ENCODE measurements around the gene SCN2A.

The SCN2A gene

GRCh38 chr2:165427686-165428085 is 188.5 kb downstream of the SCN2A start:
- Histone ChIP-seq H3K36me3 (ENCODE audit: control insufficient read depth, low read depth, low read length) (no peaks in the 10 kb centered on the region), H3K27ac (ENCODE audit: low read length) (no peak overlapping the region), H3K27me3 (ENCODE audit: control insufficient read depth, insufficient read depth, low read length) (no peaks in the 10 kb centered on the region), H3K9ac (ENCODE audit: low read length) (no peak overlapping the region), H3K4me3 (ENCODE audit: low read length) (no peak overlapping the region), H3K9me3 (ENCODE audit: control insufficient read depth, low read depth, low read length) (no peaks in the 10 kb centered on the region), H3K4me1 (ENCODE audit: control insufficient read depth, low read depth, low read length) (peaks cover 11% of the 10 kb centered on the region)

- Histone ChIP-seq H3K9ac (ENCODE audit: low read length) (no peak overlapping the region), H3K9me3 (ENCODE audit: control insufficient read depth, low read depth, low read length) (no peaks in the 10 kb centered on the region), H3K4me3 (ENCODE audit: low read length) (no peak overlapping the region), H3K27ac (ENCODE audit: low read length) (no peak overlapping the region), H3K27me3 (ENCODE audit: control insufficient read depth, insufficient read depth, low read length) (no peaks in the 10 kb centered on the region), H3K4me1 (ENCODE audit: control insufficient read depth, low read depth, low read length) (peaks cover 20% of the 10 kb centered on the region), H3K36me3 (ENCODE audit: control insufficient read depth, low read depth, low read length) (no peaks in the 10 kb centered on the region)
These were observed 189.7 kb downstream of the SCN2A start for GRCh38 chr2:165428926-165429325.

GRCh38 chr2:165431014-165431413 is 191.8 kb downstream of the SCN2A start:
- no peak overlapping the region for H3K4me3 ChIP-seq (ENCODE audit: low read length)
- peaks cover 30% of the 10 kb centered on the region for H3K4me1 ChIP-seq (ENCODE audit: control insufficient read depth, low read depth, low read length)
- H3K36me3 ChIP-seq (ENCODE audit: control insufficient read depth, low read depth, low read length) = no peaks in the 10 kb centered on the region
- H3K27me3 ChIP-seq (ENCODE audit: control insufficient read depth, insufficient read depth, low read length) = no peaks in the 10 kb centered on the region
- no peaks in the 10 kb centered on the region for H3K9me3 ChIP-seq (ENCODE audit: control insufficient read depth, low read depth, low read length)
- no peak overlapping the region for H3K27ac ChIP-seq (ENCODE audit: low read length)
- H3K9ac ChIP-seq (ENCODE audit: low read length) = no peak overlapping the region

- H3K27me3 ChIP-seq (ENCODE audit: control insufficient read depth, insufficient read depth, low read length) = no peaks in the 10 kb centered on the region
- H3K4me1 ChIP-seq (ENCODE audit: control insufficient read depth, low read depth, low read length) = peaks cover 32% of the 10 kb centered on the region
- H3K9me3 ChIP-seq (ENCODE audit: control insufficient read depth, low read depth, low read length) = no peaks in the 10 kb centered on the region
- no peak overlapping the region for H3K9ac ChIP-seq (ENCODE audit: low read length)
- no peak overlapping the region for H3K4me3 ChIP-seq (ENCODE audit: low read length)
- H3K27ac ChIP-seq (ENCODE audit: low read length) = no peak overlapping the region
- no peaks in the 10 kb centered on the region for H3K36me3 ChIP-seq (ENCODE audit: control insufficient read depth, low read depth, low read length)
These were observed 193.2 kb downstream of the SCN2A start for GRCh38 chr2:165432234-165432966.

GRCh38 chr2:165434865-165435496 is 195.8 kb downstream of the SCN2A start:
- Histone ChIP-seq H3K9me3 (ENCODE audit: control insufficient read depth, low read depth, low read length) (no peaks in the 10 kb centered on the region), H3K36me3 (ENCODE audit: control insufficient read depth, low read depth, low read length) (no peaks in the 10 kb centered on the region), H3K27me3 (ENCODE audit: control insufficient read depth, insufficient read depth, low read length) (no peaks in the 10 kb centered on the region), H3K27ac (ENCODE audit: low read length) (no peak overlapping the region), H3K4me1 (ENCODE audit: control insufficient read depth, low read depth, low read length) (peaks cover 32% of the 10 kb centered on the region), H3K4me3 (ENCODE audit: low read length) (no peak overlapping the region), H3K9ac (ENCODE audit: low read length) (no peak overlapping the region)

- Histone ChIP-seq H3K27ac (ENCODE audit: low read length) (no peak overlapping the region), H3K36me3 (ENCODE audit: control insufficient read depth, low read depth, low read length) (no peaks in the 10 kb centered on the region), H3K9me3 (ENCODE audit: control insufficient read depth, low read depth, low read length) (no peaks in the 10 kb centered on the region), H3K4me1 (ENCODE audit: control insufficient read depth, low read depth, low read length) (peaks cover 32% of the 10 kb centered on the region), H3K27me3 (ENCODE audit: control insufficient read depth, insufficient read depth, low read length) (no peaks in the 10 kb centered on the region), H3K9ac (ENCODE audit: low read length) (no peak overlapping the region), H3K4me3 (ENCODE audit: low read length) (no peak overlapping the region)
These were observed 196.4 kb downstream of the SCN2A start for GRCh38 chr2:165435611-165436010.

- Histone ChIP-seq H3K9ac (ENCODE audit: low read length) (no peak overlapping the region), H3K9me3 (ENCODE audit: control insufficient read depth, low read depth, low read length) (no peaks in the 10 kb centered on the region), H3K4me3 (ENCODE audit: low read length) (no peak overlapping the region), H3K4me1 (ENCODE audit: control insufficient read depth, low read depth, low read length) (peaks cover 32% of the 10 kb centered on the region), H3K27me3 (ENCODE audit: control insufficient read depth, insufficient read depth, low read length) (no peaks in the 10 kb centered on the region), H3K36me3 (ENCODE audit: control insufficient read depth, low read depth, low read length) (no peaks in the 10 kb centered on the region), H3K27ac (ENCODE audit: low read length) (no peak overlapping the region)
These were observed 197.3 kb downstream of the SCN2A start for GRCh38 chr2:165436559-165436958.

GRCh38 chr2:165440367-165440766 is 201.2 kb downstream of the SCN2A start:
- no peak overlapping the region for H3K9ac ChIP-seq (ENCODE audit: low read length)
- H3K4me3 ChIP-seq (ENCODE audit: low read length) = no peak overlapping the region
- no peaks in the 10 kb centered on the region for H3K9me3 ChIP-seq (ENCODE audit: control insufficient read depth, low read depth, low read length)
- no peak overlapping the region for H3K27ac ChIP-seq (ENCODE audit: low read length)
- H3K4me1 ChIP-seq (ENCODE audit: control insufficient read depth, low read depth, low read length) = peaks cover 9% of the 10 kb centered on the region
- H3K36me3 ChIP-seq (ENCODE audit: control insufficient read depth, low read depth, low read length) = no peaks in the 10 kb centered on the region
- H3K27me3 ChIP-seq (ENCODE audit: control insufficient read depth, insufficient read depth, low read length) = no peaks in the 10 kb centered on the region
